NB4 (cell line): ENCODE results near the gene NFASC.

Source experiments
- CTCF ChIP-seq: IDR thresholded peaks from one replicate; pipeline ENCODE4 v1.5.1; 2012; ENCODE audit warnings: low read depth, low read length
- MYC ChIP-seq: IDR thresholded peaks from 2 replicates; pipeline ENCODE4 v1.6.1; 2011; ENCODE audit warnings: low read depth, low read length
- POLR2A ChIP-seq: IDR thresholded peaks from 2 replicates; pipeline ENCODE4 v1.6.1; 2011; ENCODE audit warnings: mild to moderate bottlenecking; ENCODE audit not compliant: insufficient read length; ENCODE audit errors: extremely low read depth

DNA sequence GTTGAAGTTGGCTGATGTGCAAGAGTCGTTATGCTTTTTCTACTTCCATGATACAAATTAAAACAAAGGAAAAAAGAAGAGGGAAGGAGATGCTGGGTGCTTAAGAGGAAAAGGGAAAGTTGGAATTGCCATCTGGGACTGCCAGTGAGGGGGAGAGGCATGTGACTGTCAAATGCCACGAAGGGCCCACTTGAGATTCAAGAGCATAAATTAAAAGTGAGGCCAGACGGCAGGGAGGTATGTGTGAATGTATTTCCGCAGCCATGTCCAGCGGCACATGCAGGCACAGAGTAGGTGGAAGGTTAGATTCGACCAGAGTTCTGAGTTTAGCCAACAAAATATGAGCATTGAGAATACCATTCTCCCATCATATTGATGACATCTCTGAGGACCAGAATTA lies 32.0 kb downstream of the NFASC start:
- TF ChIP-seq CTCF (no peak), POLR2A (no peak), MYC (no peak)
